Adrenal gland (tissue), 5 donors: ENCODE measurements around the gene RPAP3.

ENCODE experiments used
- POLR2A ChIP-seq, 2 donors: fragments of 450-650 bp; IDR thresholded peaks; one replicate each; pipeline ENCODE4 v1.6.1; 2017; ENCODE audit warnings: antibody characterized with exemption in 2 of 2, mild to moderate bottlenecking in 2 of 2, moderate library complexity in 1 of 2
- TF ChIP-seq, protein P1 (sequence below), 6 experiments: fragments of 450-650 bp in 4 of 6; fragments of 200-600 bp in 2 of 6; sonication (generic) in 1 of 6; IDR thresholded peaks; 1 replicate in 5 of 6; 2 replicates in 1 of 6; pipeline versions ENCODE4 v1.5.1 to v1.8.0; 2016 to 2021; ENCODE audit warnings: antibody characterized with exemption in 6 of 6, mild to moderate bottlenecking in 2 of 6, moderate library complexity in 1 of 6
- donor health status: DM: no; HTN: no; CAD: no.

DNA sequence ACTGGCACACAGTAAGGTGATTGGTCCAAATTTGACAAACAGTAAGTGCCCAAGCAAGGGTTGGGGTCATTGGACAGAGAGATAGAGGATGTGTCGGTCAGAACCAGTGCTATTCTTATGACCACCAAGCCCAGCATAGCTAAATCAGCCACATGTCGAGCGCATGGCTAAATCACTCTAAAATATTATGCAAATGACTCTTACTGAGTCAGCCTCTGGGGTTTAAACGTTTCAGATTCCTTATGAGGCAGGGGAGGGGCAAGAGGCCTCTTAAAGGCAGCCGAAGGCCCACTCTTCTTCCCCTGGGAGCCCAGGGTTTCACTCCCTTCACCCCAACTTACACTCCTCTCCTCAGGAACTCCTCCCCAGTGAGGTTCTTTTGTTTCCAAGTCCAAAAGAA is 20.1 kb upstream of the RPAP3 start:
- TF ChIP-seq, protein P1, sequence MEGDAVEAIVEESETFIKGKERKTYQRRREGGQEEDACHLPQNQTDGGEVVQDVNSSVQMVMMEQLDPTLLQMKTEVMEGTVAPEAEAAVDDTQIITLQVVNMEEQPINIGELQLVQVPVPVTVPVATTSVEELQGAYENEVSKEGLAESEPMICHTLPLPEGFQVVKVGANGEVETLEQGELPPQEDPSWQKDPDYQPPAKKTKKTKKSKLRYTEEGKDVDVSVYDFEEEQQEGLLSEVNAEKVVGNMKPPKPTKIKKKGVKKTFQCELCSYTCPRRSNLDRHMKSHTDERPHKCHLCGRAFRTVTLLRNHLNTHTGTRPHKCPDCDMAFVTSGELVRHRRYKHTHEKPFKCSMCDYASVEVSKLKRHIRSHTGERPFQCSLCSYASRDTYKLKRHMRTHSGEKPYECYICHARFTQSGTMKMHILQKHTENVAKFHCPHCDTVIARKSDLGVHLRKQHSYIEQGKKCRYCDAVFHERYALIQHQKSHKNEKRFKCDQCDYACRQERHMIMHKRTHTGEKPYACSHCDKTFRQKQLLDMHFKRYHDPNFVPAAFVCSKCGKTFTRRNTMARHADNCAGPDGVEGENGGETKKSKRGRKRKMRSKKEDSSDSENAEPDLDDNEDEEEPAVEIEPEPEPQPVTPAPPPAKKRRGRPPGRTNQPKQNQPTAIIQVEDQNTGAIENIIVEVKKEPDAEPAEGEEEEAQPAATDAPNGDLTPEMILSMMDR (IDR thresholded peaks at IDR 0.05), result no peak
- no peak for TF ChIP-seq POLR2A (IDR thresholded peaks at IDR 0.05)
